H1 (cell line): ENCODE measurements around the gene MYLK2.

ENCODE experiments used
- ASH2L ChIP-seq: fragments of 200-600, 300-600 bp; sonication (generic); IDR thresholded peaks from one replicate; pipeline ENCODE4 v1.7.1; 2017; ENCODE audit warnings: low read length
- GTF2F1 ChIP-seq: IDR thresholded peaks from 2 replicates; pipeline ENCODE4 v1.6.1; 2012; ENCODE audit warnings: low read depth, low read length, improper control_type of control experiment, borderline replicate concordance
- POLR2AphosphoS5 ChIP-seq: IDR thresholded peaks from 2 replicates; pipeline ENCODE4 v1.6.1; 2011; ENCODE audit warnings: low read depth, low read length
- RFX5 ChIP-seq: IDR thresholded peaks from 2 replicates; pipeline ENCODE4 v1.6.1; 2011; ENCODE audit warnings: low read depth, low read length, improper control_type of control experiment, borderline replicate concordance
- YY1 ChIP-seq: IDR thresholded peaks from 2 replicates; pipeline ENCODE4 v1.6.1; 2011; ENCODE audit warnings: low read depth, mild to moderate bottlenecking, low read length
- TF ChIP-seq, protein P1 (sequence below), 3 experiments: IDR thresholded peaks; 1 replicate in 2 of 3; 2 replicates in 1 of 3; pipeline versions ENCODE4 v1.5.1 to v1.6.1; 2011; ENCODE audit warnings: low read length in 3 of 3, mild to moderate bottlenecking in 3 of 3, inconsistent platforms in 2 of 3, low read depth in 1 of 3, moderate library complexity in 1 of 3; ENCODE audit not compliant: insufficient read depth in 1 of 3; ENCODE audit errors: control extremely low read depth in 1 of 3

- TF ChIP-seq YY1 = no peak
- no peak for TF ChIP-seq RFX5
- no peak for TF ChIP-seq POLR2AphosphoS5
- TF ChIP-seq, protein P1, sequence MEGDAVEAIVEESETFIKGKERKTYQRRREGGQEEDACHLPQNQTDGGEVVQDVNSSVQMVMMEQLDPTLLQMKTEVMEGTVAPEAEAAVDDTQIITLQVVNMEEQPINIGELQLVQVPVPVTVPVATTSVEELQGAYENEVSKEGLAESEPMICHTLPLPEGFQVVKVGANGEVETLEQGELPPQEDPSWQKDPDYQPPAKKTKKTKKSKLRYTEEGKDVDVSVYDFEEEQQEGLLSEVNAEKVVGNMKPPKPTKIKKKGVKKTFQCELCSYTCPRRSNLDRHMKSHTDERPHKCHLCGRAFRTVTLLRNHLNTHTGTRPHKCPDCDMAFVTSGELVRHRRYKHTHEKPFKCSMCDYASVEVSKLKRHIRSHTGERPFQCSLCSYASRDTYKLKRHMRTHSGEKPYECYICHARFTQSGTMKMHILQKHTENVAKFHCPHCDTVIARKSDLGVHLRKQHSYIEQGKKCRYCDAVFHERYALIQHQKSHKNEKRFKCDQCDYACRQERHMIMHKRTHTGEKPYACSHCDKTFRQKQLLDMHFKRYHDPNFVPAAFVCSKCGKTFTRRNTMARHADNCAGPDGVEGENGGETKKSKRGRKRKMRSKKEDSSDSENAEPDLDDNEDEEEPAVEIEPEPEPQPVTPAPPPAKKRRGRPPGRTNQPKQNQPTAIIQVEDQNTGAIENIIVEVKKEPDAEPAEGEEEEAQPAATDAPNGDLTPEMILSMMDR (IDR thresholded peaks at IDR 0.05; ENCODE audit: control extremely low read depth in 1 of 3, insufficient read depth in 1 of 3, low read depth in 1 of 3, low read length in 3 of 3) = no peak
- no peak for TF ChIP-seq GTF2F1
- TF ChIP-seq ASH2L = no peak
These were observed 16.4 kb downstream of the MYLK2 start for GRCh38 chr20:31835554-31835953.
